Suppressor macrophage (primary cell): ENCODE data around the gene DCTN1.
"Not testable (repeated sequence)": the region's sequence is repeated elsewhere in the genome, so short reads cannot be mapped to it uniquely, and the experiment has no call there.

Experiments
- DNase-seq, 4 experiments: peaks; one replicate each; pipeline ENCODE4 v3.0.0-alpha.2; 2020 to 2022
- total RNA-seq, 17 experiments: gene quantifications; one replicate each; lab custom pipeline; 2026; ENCODE audit warnings: mixed read lengths in 6 of 17, inconsistent platforms in 3 of 17; lab: John Stamatoyannopoulos, UW

Gene DCTN1
- 74.3 to 158 (median 105) reads per million in 17 experiments for total RNA-seq

DNA sequence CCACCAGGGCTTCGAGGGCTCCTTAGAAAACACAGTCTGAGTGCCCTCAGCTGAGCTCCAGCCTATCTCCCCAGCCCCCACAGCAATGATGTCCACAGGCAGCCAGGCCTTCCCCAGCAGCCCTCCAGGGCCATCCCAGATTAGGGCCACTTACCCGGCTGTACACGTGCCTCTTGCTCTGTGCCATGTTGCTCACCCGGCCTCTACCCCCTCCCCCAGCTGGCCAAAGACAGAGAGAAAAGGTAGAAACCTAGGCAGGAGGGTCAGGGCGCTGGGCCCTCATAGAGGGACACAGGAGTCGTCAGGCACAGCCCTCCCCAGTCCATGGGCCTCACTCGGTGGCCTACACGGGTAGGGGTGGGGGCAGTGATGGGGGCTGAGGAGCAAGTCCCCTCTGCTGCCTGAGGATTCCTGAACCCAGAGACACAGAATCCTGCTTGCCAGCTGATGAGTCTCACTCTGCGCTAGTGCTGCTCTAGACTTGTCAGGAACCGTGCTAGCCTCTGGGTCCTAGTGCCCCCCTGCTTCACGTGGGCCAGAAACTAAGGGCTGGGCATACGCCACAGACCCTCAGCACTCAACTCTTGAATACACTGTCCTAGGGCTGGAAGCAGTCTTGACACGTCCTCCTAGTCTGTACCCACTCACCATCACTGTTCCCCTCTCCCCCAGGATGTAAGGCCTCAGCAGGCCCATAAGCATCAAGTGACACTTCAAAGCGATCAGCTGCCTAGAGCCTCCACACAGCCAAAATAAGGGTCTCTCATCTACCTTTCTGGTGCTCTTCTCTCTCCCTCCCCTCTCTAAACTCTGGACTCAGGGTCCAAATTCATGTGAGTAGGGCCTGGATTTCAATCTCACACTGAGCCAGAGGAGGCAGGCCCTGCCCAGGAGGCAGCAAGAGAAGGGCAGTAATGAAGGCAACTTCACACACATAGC lies at the start of gene DCTN1:
DCTN1 (minus strand) TSS at position 461 of the 939 bp plus-strand sequence; CDS start at position 187, 274 bp downstream.
- peak in 3 of 4 experiments; percentile 10 to 23 (median 16) for DNase-seq

- no peak for DNase-seq
Measured at GRCh38 chr2:74428675-74429074, 48.6 kb upstream of the DCTN1 start.

GRCh38 chr2:74427551-74427950 lies 47.4 kb upstream of the DCTN1 start:
- DNase-seq: no peak

GRCh38 chr2:74426181-74426758 lies 46.2 kb upstream of the DCTN1 start:
- DNase-seq: no peak

DNA sequence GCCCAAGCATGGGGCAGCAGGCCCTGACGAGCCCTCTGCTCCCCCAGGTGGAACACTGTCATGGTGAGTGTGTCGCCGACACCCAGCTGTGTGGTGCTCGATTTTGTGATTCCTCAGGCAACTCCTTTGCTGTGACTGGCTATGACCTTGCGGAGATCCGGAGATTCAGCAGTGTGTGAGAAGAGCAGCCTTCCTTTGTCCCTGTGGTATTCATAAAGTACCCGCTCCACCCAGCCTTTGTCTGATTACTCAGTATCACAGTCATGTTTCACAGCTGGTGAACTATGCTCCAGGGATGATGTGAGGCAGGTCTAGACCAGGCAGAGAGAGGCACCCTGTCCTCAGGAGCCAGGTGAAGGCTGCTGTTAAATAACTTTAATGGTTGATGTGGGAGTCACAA lies 45.4 kb upstream of the DCTN1 start:
- no peak for DNase-seq

- DNase-seq: no peak
Measured at GRCh38 chr2:74424995-74425406, 44.9 kb upstream of the DCTN1 start.

- DNase-seq: no peak
Measured at GRCh38 chr2:74424139-74424992, 44.3 kb upstream of the DCTN1 start.

GRCh38 chr2:74423231-74424095 lies 43.4 kb upstream of the DCTN1 start:
- no peak for DNase-seq

- DNase-seq: peak; percentile 77 to 89 (median 84)
Measured at GRCh38 chr2:74421221-74421870, 41.2 kb upstream of the DCTN1 start, which contains the start of the genes C2orf81 and WDR54. C2orf81 (minus strand) TSS chr2:74421619; CDS start chr2:74421560, 59 bp downstream. WDR54 (plus strand) TSS chr2:74421730; CDS start chr2:74422154, 424 bp downstream.

DNA sequence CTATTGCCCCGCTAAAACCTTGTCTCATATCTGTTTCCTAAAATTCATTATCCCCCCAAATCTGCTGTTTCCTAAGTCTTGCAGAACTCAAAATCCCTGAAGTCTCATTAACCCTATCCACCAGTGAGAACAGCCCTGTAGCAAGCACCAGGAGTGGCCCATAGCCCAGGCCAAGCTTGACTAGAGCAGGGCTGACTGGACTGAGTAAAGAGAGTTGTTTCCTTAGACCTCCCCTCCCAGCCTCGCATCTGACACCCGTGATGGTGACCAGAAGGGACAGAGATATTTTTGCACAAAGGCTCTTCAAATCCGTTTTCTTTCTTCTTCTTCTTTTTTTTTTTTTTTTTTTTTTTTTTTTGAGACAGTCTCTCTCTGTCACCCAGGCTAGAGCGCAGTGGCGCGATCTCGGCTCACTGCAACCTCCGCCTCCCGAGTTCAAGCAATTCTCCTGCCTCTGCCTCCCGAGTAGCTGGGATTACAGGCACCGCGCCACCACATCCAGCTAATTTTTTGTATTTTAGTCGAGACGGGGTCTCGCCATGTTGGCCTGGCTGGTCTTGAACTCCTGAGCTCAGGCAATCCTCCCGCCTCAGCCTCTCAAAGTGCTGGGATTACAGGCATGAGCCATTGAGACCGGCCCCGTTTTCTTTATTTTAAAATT lies 40.5 kb upstream of the DCTN1 start:
- DNase-seq: not testable (repeated sequence)

- DNase-seq: no peak
Measured at GRCh38 chr2:74420006-74420405, 39.9 kb upstream of the DCTN1 start.

DNA sequence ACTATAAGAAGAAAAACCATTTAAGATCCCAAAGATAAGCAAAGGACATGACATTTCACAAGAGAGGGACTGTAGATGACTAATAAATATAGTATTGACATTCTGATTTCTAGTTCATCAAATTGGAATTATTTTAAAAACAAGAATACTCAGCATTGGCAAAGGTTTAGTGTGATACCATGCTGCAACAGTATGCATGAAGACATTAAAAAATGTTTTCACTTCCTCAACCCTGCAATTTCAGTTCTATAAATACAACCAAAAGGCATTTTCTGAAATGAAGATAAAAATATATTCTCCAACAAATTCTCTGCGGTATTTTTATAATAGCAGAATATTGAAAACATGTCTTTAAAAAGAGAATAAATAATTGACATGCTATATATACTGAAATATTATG lies 39.2 kb upstream of the DCTN1 start:
- DNase-seq: peak in 2 of 4 experiments; percentile 25 to 44

- no peak for DNase-seq
Measured at GRCh38 chr2:74418312-74418711, 38.2 kb upstream of the DCTN1 start.

- no peak for DNase-seq
Measured at GRCh38 chr2:74417763-74418162, 37.7 kb upstream of the DCTN1 start.

DNA sequence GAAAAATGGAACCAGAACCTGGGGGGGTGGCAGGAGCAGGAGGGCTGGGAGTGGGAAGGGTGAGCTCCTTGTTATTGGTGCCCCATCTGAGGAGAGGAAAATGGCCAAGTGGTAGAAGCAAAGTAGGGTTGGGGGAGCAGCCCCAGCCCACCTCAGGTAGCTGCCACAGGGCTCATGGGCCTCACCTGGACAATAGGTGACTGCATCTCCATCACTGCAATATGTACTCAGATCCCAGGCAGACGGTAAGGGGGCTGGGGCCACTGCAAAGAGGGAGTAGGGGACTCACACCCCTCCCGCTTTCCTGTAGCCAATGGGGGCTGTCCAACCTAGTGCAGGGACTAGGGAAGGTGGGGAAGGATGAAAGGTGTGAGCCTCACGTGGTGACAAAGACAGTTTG lies 37.1 kb upstream of the DCTN1 start:
- no peak for DNase-seq

- no peak for DNase-seq
Measured at GRCh38 chr2:74416778-74417177, 36.7 kb upstream of the DCTN1 start.

DNA sequence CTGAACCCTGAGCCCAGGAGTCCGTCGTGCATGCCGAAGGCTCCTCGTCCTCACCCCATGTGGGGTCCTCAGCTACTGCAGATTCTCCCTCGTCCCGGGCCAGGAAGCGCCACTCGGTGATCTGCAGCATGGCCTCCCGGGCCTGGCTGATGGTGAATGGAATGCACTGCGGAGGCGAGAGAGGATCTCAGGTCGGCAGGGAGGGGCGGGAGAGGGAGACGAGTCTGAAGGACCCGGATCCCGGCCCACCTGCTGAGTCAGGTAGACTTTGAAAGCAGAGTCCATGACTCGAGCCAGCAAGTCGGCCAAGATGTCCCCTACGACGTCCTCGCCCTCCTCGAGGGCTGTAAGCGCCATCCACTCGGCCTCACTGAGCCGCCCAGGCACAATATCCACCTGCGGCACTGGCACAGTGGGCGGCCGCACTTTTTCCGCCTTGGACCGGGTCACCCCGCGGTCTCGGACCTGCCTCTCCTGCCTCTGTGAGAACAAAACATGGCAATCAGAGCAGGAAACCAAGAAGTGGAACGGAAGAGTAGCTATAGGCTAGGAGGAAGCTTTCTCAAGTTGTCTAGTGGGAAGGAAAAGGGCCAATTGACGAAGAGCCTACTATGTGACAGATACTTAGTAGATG lies 35.8 kb upstream of the DCTN1 start:
- no peak for DNase-seq

DNA sequence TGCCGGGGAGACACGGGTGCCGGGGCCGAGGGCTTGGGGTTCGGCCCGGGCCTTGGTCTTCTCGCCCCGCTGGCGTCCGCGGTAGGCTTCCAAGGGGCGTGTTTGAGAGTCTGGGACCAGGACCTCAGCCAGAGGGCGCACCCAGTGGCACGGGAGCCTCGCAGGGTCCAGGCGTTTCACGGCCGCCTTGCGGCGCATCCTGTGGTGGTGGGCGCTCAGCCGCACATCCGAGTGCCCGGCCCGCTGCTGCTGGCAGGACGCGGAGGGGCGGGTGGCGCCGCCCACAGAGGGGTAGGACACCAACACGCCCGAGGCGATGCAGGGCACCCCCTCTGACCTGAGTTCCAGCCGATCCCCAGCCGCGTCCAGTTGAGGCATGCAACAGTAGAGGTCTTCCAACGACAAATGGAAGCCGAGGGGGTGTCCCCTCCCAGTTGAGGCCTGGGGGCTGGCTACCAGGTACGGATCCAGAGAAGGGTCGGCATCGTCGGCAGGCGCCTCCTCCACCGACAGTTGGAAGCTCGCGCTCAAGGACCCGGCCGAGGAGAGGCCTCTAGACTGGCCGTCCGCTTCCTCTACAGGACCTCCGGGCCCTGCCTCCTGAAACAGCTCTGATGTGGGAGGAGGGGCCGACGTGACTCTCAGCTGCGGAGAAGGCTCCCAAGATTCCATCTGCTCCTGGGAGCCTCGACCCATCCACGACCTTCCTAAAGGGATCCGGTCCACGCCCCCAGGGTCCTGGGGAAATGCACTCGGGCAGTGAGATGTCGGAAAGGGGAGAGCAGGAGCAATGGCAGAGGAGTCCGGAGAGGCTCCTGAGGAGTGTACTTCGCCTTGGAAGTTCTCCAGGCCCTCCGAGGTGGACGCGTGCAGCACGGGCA lies 35.0 kb upstream of the DCTN1 start:
- DNase-seq: peak; percentile 25 to 55 (median 28)

DNA sequence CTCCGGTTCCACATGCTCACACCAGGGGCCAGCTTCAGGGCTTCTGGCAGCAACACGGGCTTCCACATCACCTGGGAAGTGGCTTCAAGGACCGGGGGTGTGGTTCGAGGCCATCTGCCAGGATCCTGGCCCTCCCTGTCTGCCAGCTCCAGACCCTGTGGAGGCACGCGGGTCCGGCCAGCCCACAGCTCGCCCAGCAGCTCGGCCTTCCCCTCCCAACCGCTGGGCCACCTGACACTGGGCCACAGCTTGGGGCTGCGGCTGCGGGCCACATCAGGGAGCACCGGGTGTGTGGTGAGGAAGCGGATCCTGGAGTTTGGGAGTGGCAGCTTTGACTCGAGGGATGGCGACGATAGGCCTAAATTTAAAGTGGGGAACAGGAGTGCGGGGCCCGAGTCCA lies 34.3 kb upstream of the DCTN1 start:
- no peak for DNase-seq
